GM23338 (cell line): Measurements from ENCODE around the gene AKT2. TPM values are rescaled to one million over a fixed set of nuclear protein-coding genes. Genes with fewer than 3 reads are reported as not detected.

Experiments used
- ATAC-seq: fragments of 200-7000 bp; cut with Tn5 transposase; 3 replicates; pipeline ENCODE4 v1.9.1; 2020
- DNase-seq: peaks from one replicate; pipeline ENCODE4 v3.0.0-alpha.2; 2015; ENCODE audit warnings: low spot score
- H2AFZ ChIP-seq: fragments of 200-600 bp; sonication (generic); 2 replicates; pipeline ENCODE4 v1.8.0; 2016; ENCODE audit warnings: antibody characterized with exemption, mild to moderate bottlenecking, moderate library complexity
- H3F3A ChIP-seq: fragments of 200-600 bp; sonication (generic); replicated peaks from 2 replicates; pipeline ENCODE4 v1.8.0; 2017; ENCODE audit warnings: antibody characterized with exemption, mixed run types, low read depth
- H3K27ac ChIP-seq: fragments of 200-600 bp; sonication (generic); 2 replicates; pipeline ENCODE4 v1.6.1; 2016; ENCODE audit warnings: low read depth
- H3K27me3 ChIP-seq: fragments of 200-600 bp; sonication (generic); 2 replicates; pipeline ENCODE4 v1.8.0; 2016; ENCODE audit warnings: mild to moderate bottlenecking, mixed run types, moderate library complexity; ENCODE audit not compliant: insufficient read depth
- H3K36me3 ChIP-seq: fragments of 200-600 bp; sonication (generic); 2 replicates; pipeline ENCODE4 v1.8.0; 2016; ENCODE audit warnings: mild to moderate bottlenecking; ENCODE audit not compliant: insufficient read depth
- H3K4me1 ChIP-seq: fragments of 200-600 bp; sonication (generic); 2 replicates; pipeline ENCODE4 v1.8.0; 2016; ENCODE audit warnings: mild to moderate bottlenecking, moderate library complexity; ENCODE audit not compliant: insufficient read depth
- H3K4me2 ChIP-seq: fragments of 200-600 bp; sonication (generic); 2 replicates; pipeline ENCODE4 v1.7.1; 2017; ENCODE audit warnings: mixed run types
- H3K4me3 ChIP-seq: fragments of 200-600 bp; sonication (generic); 2 replicates; pipeline ENCODE4 v1.6.1; 2016; ENCODE audit warnings: mixed run types
- H3K79me2 ChIP-seq: fragments of 200-600 bp; sonication (generic); replicated peaks from 2 replicates; pipeline ENCODE4 v1.8.0; 2017; ENCODE audit warnings: mild to moderate bottlenecking; ENCODE audit not compliant: insufficient read depth
- H3K9me2 ChIP-seq: fragments of 200-600 bp; sonication (generic); 2 replicates; pipeline ENCODE4 v1.8.0; 2017; ENCODE audit not compliant: insufficient read depth
- H4K20me1 ChIP-seq: fragments of 200-600 bp; sonication (generic); replicated peaks from 2 replicates; pipeline ENCODE4 v1.8.0; 2017; ENCODE audit warnings: mild to moderate bottlenecking; ENCODE audit not compliant: insufficient read depth
- H3K27ac Mint-ChIP-seq: 2 replicates; pipeline ENCODE4 v1.8.0; 2020; ENCODE audit warnings: inconsistent platforms, mild to moderate bottlenecking, moderate library complexity, mixed read lengths
- H3K27me3 Mint-ChIP-seq: 3 replicates; pipeline ENCODE4 v1.8.0; 2022; ENCODE audit warnings: low read depth, mild to moderate bottlenecking, moderate library complexity, mixed read lengths, inconsistent platforms; ENCODE audit not compliant: insufficient read depth, poor library complexity
- H3K36me3 Mint-ChIP-seq: 3 replicates; pipeline ENCODE4 v1.8.0; 2021; ENCODE audit warnings: low read depth, mild to moderate bottlenecking, inconsistent platforms, moderate library complexity, mixed read lengths
- H3K4me1 Mint-ChIP-seq: 3 replicates; pipeline ENCODE4 v1.8.0; 2020; ENCODE audit warnings: mild to moderate bottlenecking, inconsistent platforms, mixed read lengths
- H3K4me3 Mint-ChIP-seq: 3 replicates; pipeline ENCODE4 v1.8.0; 2021; ENCODE audit warnings: moderate library complexity, mild to moderate bottlenecking, inconsistent platforms, mixed read lengths
- H3K9me3 Mint-ChIP-seq: 3 replicates; pipeline ENCODE4 v1.8.0; 2020; ENCODE audit warnings: moderate library complexity, mild to moderate bottlenecking, inconsistent platforms, mixed read lengths
- EZH2phosphoT487 ChIP-seq: fragments of 200-600 bp; sonication (generic); IDR thresholded peaks from one replicate; pipeline ENCODE4 v1.8.1; 2018; ENCODE audit warnings: antibody characterized with exemption; ENCODE audit not compliant: unreplicated experiment
- JUNB ChIP-seq: IDR thresholded peaks from one replicate; pipeline ENCODE4 v1.6.1; 2016; ENCODE audit warnings: antibody characterized with exemption; ENCODE audit not compliant: unreplicated experiment
- polyA plus RNA-seq: library from polyadenylated mRNA; unstranded; fragments of >200 nt; fragmentation: Nextera tagmentation; extraction: Ambion mirVana; gene quantifications from 2 replicates; pipeline ENCODE4 v1.2.1, GENCODE V29; 2016
- total RNA-seq: library from RNA; depleted of rRNA; stranded (reverse); fragments of >200 nt; shearing (Covaris generic); gene quantifications from 2 replicates; pipeline ENCODE4 v1.2.3, GENCODE V29; 2014
- TF ChIP-seq, protein P1 (sequence below): IDR thresholded peaks from one replicate; pipeline ENCODE4 v1.6.1; 2018; ENCODE audit warnings: antibody characterized with exemption; ENCODE audit not compliant: unreplicated experiment
- TF ChIP-seq, protein P2 (sequence below), 2 experiments: fragments of 200-600 bp in 1 of 2; sonication (generic) in 1 of 2; conservative IDR thresholded peaks; 2 replicates each; pipeline versions ENCODE4 v1.5.1 to v1.6.1; 2016 to 2017; ENCODE audit warnings: antibody characterized with exemption in 2 of 2, low read depth in 2 of 2, mild to moderate bottlenecking in 2 of 2, moderate library complexity in 1 of 2
- TF ChIP-seq, protein P3 (sequence below): fragments of 250-450 bp; sonication (Bioruptor Pico); IDR thresholded peaks from 2 replicates; pipeline ENCODE4 v1.5.0; 2020; ENCODE audit warnings: mild to moderate bottlenecking, moderate library complexity

AKT2 gene
- total and polyA plus RNA-seq, 2 experiments from 2014 or later, result 17.6 to 123 TPM

DNA sequence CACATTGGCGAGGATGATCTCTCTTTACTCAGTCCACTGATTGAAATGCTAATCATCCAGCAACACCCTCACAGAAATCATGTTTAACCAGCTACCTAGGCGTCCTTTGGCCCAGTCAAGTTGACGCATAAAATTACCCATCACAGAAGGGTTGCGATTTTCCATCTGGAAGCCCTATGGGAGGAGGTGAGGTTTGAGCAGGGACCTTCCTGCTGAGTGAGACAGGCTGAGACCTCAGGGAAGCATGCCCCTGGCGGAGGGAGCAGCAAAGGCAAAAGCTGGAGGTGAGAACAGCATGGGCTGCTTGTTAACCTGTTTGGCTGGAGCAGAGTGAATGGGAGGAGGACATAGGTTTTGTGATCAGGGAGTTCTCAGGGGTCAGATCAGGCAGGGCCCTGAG lies 74.3 kb downstream of the AKT2 start:
- Histone ChIP-seq H3F3A (no peaks in the 10 kb centered on the region), H3K4me2 (no peak overlapping the region), H3K27me3 (no peaks in the 10 kb centered on the region), H3K79me2 (no peaks in the 10 kb centered on the region), H3K9me2 (no peaks in the 10 kb centered on the region), H3K4me3 (no peak overlapping the region), H3K27ac (no peak overlapping the region), H4K20me1 (0 out of 2 replicates have a peak, but pooled peaks cover 3% of the 10 kb centered on the region), H2AFZ (no peak overlapping the region), H3K4me1 (no peaks in the 10 kb centered on the region), H3K36me3 (no peaks in the 10 kb centered on the region)
- DNase-seq, result peak; percentile 62
- Mint-ChIP-seq H3K9me3 (no peaks in the 10 kb centered on the region), H3K36me3 (peaks cover 11% of the 10 kb centered on the region; the same call in 2 of the 3 replicates), H3K27me3 (peaks cover 10% of the 10 kb centered on the region), H3K27ac (no peak overlapping the region), H3K4me3 (no peak overlapping the region), H3K4me1 (peaks cover 5% of the 10 kb centered on the region; the same call in 2 of the 3 replicates)
- TF ChIP-seq, protein P1, sequence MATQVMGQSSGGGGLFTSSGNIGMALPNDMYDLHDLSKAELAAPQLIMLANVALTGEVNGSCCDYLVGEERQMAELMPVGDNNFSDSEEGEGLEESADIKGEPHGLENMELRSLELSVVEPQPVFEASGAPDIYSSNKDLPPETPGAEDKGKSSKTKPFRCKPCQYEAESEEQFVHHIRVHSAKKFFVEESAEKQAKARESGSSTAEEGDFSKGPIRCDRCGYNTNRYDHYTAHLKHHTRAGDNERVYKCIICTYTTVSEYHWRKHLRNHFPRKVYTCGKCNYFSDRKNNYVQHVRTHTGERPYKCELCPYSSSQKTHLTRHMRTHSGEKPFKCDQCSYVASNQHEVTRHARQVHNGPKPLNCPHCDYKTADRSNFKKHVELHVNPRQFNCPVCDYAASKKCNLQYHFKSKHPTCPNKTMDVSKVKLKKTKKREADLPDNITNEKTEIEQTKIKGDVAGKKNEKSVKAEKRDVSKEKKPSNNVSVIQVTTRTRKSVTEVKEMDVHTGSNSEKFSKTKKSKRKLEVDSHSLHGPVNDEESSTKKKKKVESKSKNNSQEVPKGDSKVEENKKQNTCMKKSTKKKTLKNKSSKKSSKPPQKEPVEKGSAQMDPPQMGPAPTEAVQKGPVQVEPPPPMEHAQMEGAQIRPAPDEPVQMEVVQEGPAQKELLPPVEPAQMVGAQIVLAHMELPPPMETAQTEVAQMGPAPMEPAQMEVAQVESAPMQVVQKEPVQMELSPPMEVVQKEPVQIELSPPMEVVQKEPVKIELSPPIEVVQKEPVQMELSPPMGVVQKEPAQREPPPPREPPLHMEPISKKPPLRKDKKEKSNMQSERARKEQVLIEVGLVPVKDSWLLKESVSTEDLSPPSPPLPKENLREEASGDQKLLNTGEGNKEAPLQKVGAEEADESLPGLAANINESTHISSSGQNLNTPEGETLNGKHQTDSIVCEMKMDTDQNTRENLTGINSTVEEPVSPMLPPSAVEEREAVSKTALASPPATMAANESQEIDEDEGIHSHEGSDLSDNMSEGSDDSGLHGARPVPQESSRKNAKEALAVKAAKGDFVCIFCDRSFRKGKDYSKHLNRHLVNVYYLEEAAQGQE, result no peak
- TF ChIP-seq, protein P2, sequence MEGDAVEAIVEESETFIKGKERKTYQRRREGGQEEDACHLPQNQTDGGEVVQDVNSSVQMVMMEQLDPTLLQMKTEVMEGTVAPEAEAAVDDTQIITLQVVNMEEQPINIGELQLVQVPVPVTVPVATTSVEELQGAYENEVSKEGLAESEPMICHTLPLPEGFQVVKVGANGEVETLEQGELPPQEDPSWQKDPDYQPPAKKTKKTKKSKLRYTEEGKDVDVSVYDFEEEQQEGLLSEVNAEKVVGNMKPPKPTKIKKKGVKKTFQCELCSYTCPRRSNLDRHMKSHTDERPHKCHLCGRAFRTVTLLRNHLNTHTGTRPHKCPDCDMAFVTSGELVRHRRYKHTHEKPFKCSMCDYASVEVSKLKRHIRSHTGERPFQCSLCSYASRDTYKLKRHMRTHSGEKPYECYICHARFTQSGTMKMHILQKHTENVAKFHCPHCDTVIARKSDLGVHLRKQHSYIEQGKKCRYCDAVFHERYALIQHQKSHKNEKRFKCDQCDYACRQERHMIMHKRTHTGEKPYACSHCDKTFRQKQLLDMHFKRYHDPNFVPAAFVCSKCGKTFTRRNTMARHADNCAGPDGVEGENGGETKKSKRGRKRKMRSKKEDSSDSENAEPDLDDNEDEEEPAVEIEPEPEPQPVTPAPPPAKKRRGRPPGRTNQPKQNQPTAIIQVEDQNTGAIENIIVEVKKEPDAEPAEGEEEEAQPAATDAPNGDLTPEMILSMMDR (conservative IDR thresholded peaks at IDR 0.05; ENCODE audit: low read depth in 2 of 2), result peak; percentile 23 to 25; a peak in 2 of 4 replicates
- TF ChIP-seq EZH2phosphoT487 (no peak), JUNB (no peak)
- TF ChIP-seq, protein P3, sequence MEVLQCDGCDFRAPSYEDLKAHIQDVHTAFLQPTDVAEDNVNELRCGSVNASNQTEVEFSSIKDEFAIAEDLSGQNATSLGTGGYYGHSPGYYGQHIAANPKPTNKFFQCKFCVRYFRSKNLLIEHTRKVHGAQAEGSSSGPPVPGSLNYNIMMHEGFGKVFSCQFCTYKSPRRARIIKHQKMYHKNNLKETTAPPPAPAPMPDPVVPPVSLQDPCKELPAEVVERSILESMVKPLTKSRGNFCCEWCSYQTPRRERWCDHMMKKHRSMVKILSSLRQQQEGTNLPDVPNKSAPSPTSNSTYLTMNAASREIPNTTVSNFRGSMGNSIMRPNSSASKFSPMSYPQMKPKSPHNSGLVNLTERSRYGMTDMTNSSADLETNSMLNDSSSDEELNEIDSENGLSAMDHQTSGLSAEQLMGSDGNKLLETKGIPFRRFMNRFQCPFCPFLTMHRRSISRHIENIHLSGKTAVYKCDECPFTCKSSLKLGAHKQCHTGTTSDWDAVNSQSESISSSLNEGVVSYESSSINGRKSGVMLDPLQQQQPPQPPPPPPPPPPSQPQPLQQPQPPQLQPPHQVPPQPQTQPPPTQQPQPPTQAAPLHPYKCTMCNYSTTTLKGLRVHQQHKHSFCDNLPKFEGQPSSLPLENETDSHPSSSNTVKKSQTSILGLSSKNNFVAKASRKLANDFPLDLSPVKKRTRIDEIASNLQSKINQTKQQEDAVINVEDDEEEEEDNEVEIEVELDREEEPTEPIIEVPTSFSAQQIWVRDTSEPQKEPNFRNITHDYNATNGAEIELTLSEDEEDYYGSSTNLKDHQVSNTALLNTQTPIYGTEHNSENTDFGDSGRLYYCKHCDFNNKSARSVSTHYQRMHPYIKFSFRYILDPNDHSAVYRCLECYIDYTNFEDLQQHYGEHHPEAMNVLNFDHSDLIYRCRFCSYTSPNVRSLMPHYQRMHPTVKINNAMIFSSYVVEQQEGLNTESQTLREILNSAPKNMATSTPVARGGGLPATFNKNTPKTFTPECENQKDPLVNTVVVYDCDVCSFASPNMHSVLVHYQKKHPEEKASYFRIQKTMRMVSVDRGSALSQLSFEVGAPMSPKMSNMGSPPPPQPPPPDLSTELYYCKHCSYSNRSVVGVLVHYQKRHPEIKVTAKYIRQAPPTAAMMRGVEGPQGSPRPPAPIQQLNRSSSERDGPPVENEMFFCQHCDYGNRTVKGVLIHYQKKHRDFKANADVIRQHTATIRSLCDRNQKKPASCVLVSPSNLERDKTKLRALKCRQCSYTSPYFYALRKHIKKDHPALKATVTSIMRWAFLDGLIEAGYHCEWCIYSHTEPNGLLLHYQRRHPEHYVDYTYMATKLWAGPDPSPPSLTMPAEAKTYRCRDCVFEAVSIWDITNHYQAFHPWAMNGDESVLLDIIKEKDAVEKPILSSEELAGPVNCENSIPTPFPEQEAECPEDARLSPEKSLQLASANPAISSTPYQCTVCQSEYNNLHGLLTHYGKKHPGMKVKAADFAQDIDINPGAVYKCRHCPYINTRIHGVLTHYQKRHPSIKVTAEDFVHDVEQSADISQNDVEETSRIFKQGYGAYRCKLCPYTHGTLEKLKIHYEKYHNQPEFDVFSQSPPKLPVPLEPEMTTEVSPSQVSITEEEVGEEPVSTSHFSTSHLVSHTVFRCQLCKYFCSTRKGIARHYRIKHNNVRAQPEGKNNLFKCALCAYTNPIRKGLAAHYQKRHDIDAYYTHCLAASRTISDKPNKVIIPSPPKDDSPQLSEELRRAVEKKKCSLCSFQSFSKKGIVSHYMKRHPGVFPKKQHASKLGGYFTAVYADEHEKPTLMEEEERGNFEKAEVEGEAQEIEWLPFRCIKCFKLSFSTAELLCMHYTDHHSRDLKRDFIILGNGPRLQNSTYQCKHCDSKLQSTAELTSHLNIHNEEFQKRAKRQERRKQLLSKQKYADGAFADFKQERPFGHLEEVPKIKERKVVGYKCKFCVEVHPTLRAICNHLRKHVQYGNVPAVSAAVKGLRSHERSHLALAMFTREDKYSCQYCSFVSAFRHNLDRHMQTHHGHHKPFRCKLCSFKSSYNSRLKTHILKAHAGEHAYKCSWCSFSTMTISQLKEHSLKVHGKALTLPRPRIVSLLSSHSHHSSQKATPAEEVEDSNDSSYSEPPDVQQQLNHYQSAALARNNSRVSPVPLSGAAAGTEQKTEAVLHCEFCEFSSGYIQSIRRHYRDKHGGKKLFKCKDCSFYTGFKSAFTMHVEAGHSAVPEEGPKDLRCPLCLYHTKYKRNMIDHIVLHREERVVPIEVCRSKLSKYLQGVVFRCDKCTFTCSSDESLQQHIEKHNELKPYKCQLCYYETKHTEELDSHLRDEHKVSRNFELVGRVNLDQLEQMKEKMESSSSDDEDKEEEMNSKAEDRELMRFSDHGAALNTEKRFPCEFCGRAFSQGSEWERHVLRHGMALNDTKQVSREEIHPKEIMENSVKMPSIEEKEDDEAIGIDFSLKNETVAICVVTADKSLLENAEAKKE, result no peak
- ATAC-seq, result peak; percentile 85
